ENCODE data around the gene PCNX4. TPM values are rescaled to one million over a fixed set of nuclear protein-coding genes. Genes with fewer than 3 reads are reported as not detected.
A peak's percentile ranks its signal among the peaks of the same experiment; 100 is the strongest.

The PCNX4 gene
- total RNA-seq, 4 donors from 2014 or later, result 52.2 to 74.7 (median 62.9) TPM

- no peak for TF ChIP-seq POLR2A (IDR thresholded peaks at IDR 0.05)
- TF ChIP-seq CTCF (IDR thresholded peaks at IDR 0.05), result no peak
- TF ChIP-seq EP300 (IDR thresholded peaks at IDR 0.05), result no peak
- Histone ChIP-seq H3K4me3 (no peak overlapping the region), H3K9me3 (peaks cover 0 to 6% (median 0%) of the 10 kb centered on the region in 4 donors), H3K27me3 (no peaks in the 10 kb centered on the region), H3K4me1 (peaks cover 0 to 7% (median 0%) of the 10 kb centered on the region in 4 donors), H3K36me3 (no peaks in the 10 kb centered on the region), H3K27ac (no peak overlapping the region)
- WGBS, 2 donors, result 94 to 98% methylated on average over 1 of the region's 1 CpG
- no peak for DNase-seq (ENCODE audit: low spot score in 2 of 2)
Measured at GRCh38 chr14:60178820-60179219, 87.1 kb downstream of the PCNX4 start.

GRCh38 chr14:60179431-60179869 lies 87.7 kb downstream of the PCNX4 start:
- TF ChIP-seq POLR2A (IDR thresholded peaks at IDR 0.05) (no peak), EP300 (IDR thresholded peaks at IDR 0.05) (no peak), CTCF (IDR thresholded peaks at IDR 0.05) (no peak)
- no peaks in the 10 kb centered on the region for H3K27me3 ChIP-seq
- H3K9me3 ChIP-seq, result peaks cover 0 to 6% (median 0%) of the 10 kb centered on the region in 4 donors
- 74% methylated on average over 3 of the region's 3 CpGs for WGBS, 2 donors
- H3K36me3 ChIP-seq, result no peaks in the 10 kb centered on the region
- no peak overlapping the region for H3K4me3 ChIP-seq
- DNase-seq (ENCODE audit: low spot score in 2 of 2), result no peak
- H3K4me1 ChIP-seq, result peaks cover 0 to 9% (median 0%) of the 10 kb centered on the region in 4 donors
- no peak overlapping the region for H3K27ac ChIP-seq

DNA sequence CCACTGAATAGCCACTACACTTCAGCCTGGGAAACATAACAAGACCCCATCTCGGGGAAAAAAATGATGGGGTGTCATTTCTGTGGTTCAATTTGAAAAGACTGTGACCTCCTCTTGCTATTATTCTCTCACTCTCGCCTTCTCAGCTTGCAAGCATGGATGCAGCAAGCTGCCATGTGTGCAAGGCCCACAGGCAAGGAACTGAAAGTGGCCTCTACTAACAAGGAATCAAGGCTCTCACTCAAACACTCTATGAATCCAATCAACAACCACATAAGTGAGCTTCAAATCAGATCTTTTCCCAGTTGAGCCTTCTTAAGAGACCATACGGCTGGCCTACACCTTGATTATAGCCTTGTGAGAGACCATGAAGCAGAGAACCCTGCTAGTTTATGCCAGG lies 91.4 kb downstream of the PCNX4 start:
- no peak overlapping the region for H3K4me3 ChIP-seq
- H3K36me3 ChIP-seq, result no peaks in the 10 kb centered on the region
- WGBS, 2 donors, result 91 to 97% methylated on average over 3 of the region's 3 CpGs
- H3K4me1 ChIP-seq, result peaks cover 0 to 9% (median 0%) of the 10 kb centered on the region in 4 donors
- TF ChIP-seq CTCF (IDR thresholded peaks at IDR 0.05), result no peak
- no peak for TF ChIP-seq POLR2A (IDR thresholded peaks at IDR 0.05)
- no peak for TF ChIP-seq EP300 (IDR thresholded peaks at IDR 0.05)
- peak overlapping the region in 1 of 4 donors; percentile 81 for H3K27ac ChIP-seq
- H3K9me3 ChIP-seq, result peaks cover 0 to 4% (median 0%) of the 10 kb centered on the region in 4 donors
- H3K27me3 ChIP-seq, result no peaks in the 10 kb centered on the region
- no peak for DNase-seq (ENCODE audit: low spot score in 2 of 2)

GRCh38 chr14:60183741-60184140 lies 92.0 kb downstream of the PCNX4 start:
- DNase-seq (ENCODE audit: low spot score in 2 of 2), result no peak
- no peaks in the 10 kb centered on the region for H3K36me3 ChIP-seq
- TF ChIP-seq EP300 (IDR thresholded peaks at IDR 0.05), result no peak
- no peak for TF ChIP-seq CTCF (IDR thresholded peaks at IDR 0.05)
- no peak for TF ChIP-seq POLR2A (IDR thresholded peaks at IDR 0.05)
- H3K4me3 ChIP-seq, result peak overlapping the region; percentile 1 to 43 (median 33)
- peaks cover 0 to 9% (median 0%) of the 10 kb centered on the region in 4 donors for H3K4me1 ChIP-seq
- no peaks in the 10 kb centered on the region for H3K27me3 ChIP-seq
- peak overlapping the region; percentile 6 to 81 (median 61) for H3K27ac ChIP-seq
- 8 to 26% methylated on average over 1 of the region's 1 CpG for WGBS, 2 donors
- H3K9me3 ChIP-seq, result no peaks in the 10 kb centered on the region

DNA sequence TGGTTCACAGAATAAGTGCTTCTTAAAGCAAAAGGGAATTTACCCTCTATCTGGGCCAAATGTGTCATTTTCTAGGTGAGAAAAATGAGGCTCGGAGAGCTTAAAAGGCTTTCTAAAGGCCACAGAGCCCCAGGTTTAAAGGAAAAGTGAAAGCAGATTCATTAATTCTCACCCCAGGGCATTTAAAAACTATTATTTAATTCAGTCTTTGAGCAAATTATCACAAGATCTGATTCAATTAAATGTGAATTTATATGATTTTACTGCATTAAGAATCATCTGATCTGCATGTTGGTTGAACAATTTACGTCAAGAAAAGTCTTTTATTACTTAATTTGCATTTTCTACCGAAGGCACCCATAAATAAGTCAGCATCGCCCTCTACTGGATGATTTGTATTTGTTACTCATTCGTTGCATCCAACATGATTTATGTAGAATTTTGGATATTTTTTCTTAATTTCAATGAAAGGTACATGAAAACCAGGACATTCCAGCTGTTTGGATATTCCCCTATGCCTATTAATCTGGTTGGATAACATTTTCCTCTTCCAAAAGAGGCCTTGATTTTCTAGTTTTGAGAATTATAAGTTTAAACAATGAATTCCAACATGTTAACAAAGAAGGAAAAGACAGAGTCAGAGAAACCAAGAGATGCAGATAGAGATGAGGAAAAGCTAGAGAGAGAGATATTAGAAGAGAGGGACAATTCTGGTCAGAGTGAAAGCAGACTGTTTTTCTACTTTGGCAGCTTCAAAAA lies 92.6 kb downstream of the PCNX4 start:
- WGBS, 2 donors, result 1 to 2% methylated on average over 5 of the region's 5 CpGs
- TF ChIP-seq EP300 (IDR thresholded peaks at IDR 0.05) (no peak), CTCF (IDR thresholded peaks at IDR 0.05) (peak; percentile 52 to 90 (median 75))
- Histone ChIP-seq H3K4me1 (peaks cover 0 to 9% (median 0%) of the 10 kb centered on the region in 4 donors), H3K36me3 (no peaks in the 10 kb centered on the region), H3K9me3 (no peaks in the 10 kb centered on the region), H3K27me3 (no peaks in the 10 kb centered on the region), H3K4me3 (peak overlapping the region; percentile 1 to 43 (median 33)), H3K27ac (peak overlapping the region; percentile 6 to 81 (median 61))
- DNase-seq (ENCODE audit: low spot score in 2 of 2), result peak in 1 of 2 donors; percentile 55

All from tibial nerve (tissue), 4 donors.